Measurements from ENCODE around the gene PCDH9.

The PCDH9 gene

DNA sequence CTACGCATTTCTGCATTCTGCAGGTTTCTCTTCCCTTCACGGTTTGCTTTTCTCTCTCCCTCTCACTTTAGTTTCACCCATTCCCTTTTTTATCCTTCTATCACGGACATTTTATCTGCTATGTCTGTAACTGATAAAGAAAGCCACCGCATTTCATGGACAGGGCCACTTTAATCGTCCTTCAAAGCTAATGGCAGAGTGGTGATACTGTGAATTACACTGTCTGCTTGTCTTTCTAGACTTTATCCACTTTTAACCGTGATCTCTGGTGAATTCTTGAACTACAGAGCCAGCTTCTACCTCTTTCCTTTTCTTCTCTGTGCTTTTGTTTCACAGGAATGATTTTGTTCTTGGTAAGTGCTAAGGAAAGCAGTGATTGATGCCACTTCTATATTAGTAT is 760.4 kb downstream of the PCDH9 start:
- TF ChIP-seq FOXP2 (optimal IDR thresholded peaks at IDR 0.05; ENCODE audit: borderline replicate concordance, extremely low read depth, extremely low read length, insufficient read depth) (no peak), POLR2AphosphoS5 (IDR thresholded peaks at IDR 0.05; ENCODE audit: low read depth, low read length) (no peak), REST (IDR thresholded peaks at IDR 0.05; ENCODE audit: insufficient read depth in 1 of 2, low read depth in 2 of 2, low read length in 2 of 2) (no peak)

DNA sequence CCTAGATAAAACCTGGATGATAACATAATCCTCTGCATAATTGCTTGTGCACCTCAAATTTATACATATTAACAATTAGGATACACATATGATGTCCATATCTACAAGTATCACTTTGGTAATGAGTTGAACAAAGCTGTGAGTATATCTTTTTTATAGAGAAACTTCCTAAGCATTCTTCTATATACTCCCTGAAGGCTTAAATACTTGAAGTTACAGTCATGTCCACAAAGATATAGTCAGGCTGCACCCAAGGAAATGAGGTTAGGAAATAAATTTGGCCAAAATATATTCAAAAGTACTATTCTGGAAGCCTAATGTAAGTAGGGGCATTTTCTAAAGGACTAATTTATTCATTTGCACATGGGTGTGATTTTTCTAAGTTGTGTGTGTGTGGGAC is 761.5 kb downstream of the PCDH9 start:
- no peak for TF ChIP-seq SIN3A (IDR thresholded peaks at IDR 0.05; ENCODE audit: borderline replicate concordance, insufficient read depth, low read length)
- no peak for TF ChIP-seq POLR2AphosphoS5 (IDR thresholded peaks at IDR 0.05; ENCODE audit: low read depth, low read length)
- no peak for TF ChIP-seq TAF1 (IDR thresholded peaks at IDR 0.05; ENCODE audit: borderline replicate concordance, insufficient read depth, low read length)
- TF ChIP-seq REST (IDR thresholded peaks at IDR 0.05; ENCODE audit: insufficient read depth in 1 of 2, low read depth in 2 of 2, low read length in 2 of 2) = no peak
- TF ChIP-seq FOXP2 (optimal IDR thresholded peaks at IDR 0.05; ENCODE audit: borderline replicate concordance, extremely low read depth, extremely low read length, insufficient read depth) = no peak

- no peak for TF ChIP-seq TAF1 (IDR thresholded peaks at IDR 0.05; ENCODE audit: borderline replicate concordance, insufficient read depth, low read length)
- TF ChIP-seq POLR2AphosphoS5 (IDR thresholded peaks at IDR 0.05; ENCODE audit: low read depth, low read length) = no peak
- TF ChIP-seq FOXP2 (optimal IDR thresholded peaks at IDR 0.05; ENCODE audit: borderline replicate concordance, extremely low read depth, extremely low read length, insufficient read depth) = no peak
- TF ChIP-seq SIN3A (IDR thresholded peaks at IDR 0.05; ENCODE audit: borderline replicate concordance, insufficient read depth, low read length) = no peak
- TF ChIP-seq REST (IDR thresholded peaks at IDR 0.05; ENCODE audit: insufficient read depth in 1 of 2, low read depth in 2 of 2, low read length in 2 of 2) = no peak
These were observed 767.9 kb downstream of the PCDH9 start for GRCh38 chr13:66462187-66462586.

DNA sequence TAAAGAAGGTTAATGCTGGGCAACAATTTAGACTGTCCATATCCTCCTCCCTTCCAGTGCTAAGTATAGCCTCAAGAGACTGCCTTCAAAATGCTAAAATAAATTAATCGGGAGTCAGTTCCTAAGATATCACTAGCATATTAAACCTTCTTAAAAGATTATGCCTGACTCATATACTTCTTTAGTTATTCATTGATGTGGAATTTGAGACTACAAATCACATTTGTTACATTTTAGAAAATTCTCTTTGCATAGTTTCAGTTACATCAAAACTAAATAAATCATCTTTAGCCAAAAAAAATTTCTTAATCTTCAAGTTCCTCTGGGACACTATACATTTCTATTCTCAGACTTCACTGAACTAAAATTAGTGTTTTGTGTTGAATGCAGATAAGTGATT is 769.1 kb downstream of the PCDH9 start:
- TF ChIP-seq POLR2AphosphoS5 (IDR thresholded peaks at IDR 0.05; ENCODE audit: low read depth, low read length) (no peak), FOXP2 (optimal IDR thresholded peaks at IDR 0.05; ENCODE audit: borderline replicate concordance, extremely low read depth, extremely low read length, insufficient read depth) (no peak), SIN3A (IDR thresholded peaks at IDR 0.05; ENCODE audit: borderline replicate concordance, insufficient read depth, low read length) (no peak), TAF1 (IDR thresholded peaks at IDR 0.05; ENCODE audit: borderline replicate concordance, insufficient read depth, low read length) (no peak), REST (IDR thresholded peaks at IDR 0.05; ENCODE audit: insufficient read depth in 1 of 2, low read depth in 2 of 2, low read length in 2 of 2) (no peak)

DNA sequence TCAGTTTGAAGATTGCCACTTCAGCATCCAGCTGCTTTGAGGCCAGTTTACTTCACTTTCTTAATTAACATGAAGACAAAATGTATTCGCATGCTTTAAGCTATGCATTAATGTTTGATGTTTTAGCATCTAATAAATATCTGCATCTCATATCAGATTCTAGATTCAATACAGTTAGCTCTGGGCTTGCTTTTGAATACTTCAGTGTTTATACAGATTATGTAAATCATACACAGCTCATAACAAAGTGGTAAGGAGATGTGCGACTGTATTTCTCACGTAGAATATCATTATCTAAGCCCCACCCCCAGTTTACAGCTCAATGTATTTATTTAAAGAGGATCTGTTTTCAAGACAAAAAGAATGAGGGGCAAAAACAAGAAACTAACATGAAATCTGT is 770.5 kb downstream of the PCDH9 start:
- TF ChIP-seq TAF1 (IDR thresholded peaks at IDR 0.05; ENCODE audit: borderline replicate concordance, insufficient read depth, low read length) (no peak), FOXP2 (optimal IDR thresholded peaks at IDR 0.05; ENCODE audit: borderline replicate concordance, extremely low read depth, extremely low read length, insufficient read depth) (no peak), SIN3A (IDR thresholded peaks at IDR 0.05; ENCODE audit: borderline replicate concordance, insufficient read depth, low read length) (no peak), REST (IDR thresholded peaks at IDR 0.05; ENCODE audit: insufficient read depth in 1 of 2, low read depth in 2 of 2, low read length in 2 of 2) (no peak), POLR2AphosphoS5 (IDR thresholded peaks at IDR 0.05; ENCODE audit: low read depth, low read length) (no peak)
